GM18858 (cell line): ENCODE data around the gene CNTNAP2.

Experiments
- ATAC-seq: cut with Tn5 transposase; IDR thresholded peaks from one replicate; pipeline ENCODE4 v1.9.1; 2021; ENCODE audit not compliant: unreplicated experiment

Gene CNTNAP2

DNA sequence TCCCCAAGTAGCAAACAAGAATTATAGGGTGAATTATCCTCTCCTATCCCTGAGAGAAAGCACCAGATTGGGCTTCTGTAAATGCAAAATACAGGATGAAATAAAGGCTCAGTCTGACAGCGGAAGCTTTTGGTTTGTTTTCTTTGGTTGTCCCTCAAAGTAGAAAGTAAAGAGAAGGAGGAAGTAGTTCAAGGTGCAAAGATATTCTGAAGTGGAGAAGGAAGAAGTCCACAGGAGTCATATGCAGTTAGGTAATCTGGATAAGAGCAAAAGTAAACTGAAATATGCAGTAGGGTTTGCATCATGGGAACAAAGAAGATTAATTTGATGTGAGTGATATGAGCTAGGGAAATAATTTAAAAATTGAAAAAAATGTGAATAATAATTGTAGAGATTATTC lies 1071.9 kb downstream of the CNTNAP2 start:
- no peak for ATAC-seq

GRCh38 chr7:147193476-147193875 lies 1076.9 kb downstream of the CNTNAP2 start:
- ATAC-seq: no peak

GRCh38 chr7:147196481-147196880 lies 1079.9 kb downstream of the CNTNAP2 start:
- no peak for ATAC-seq

GRCh38 chr7:147197006-147197405 lies 1080.4 kb downstream of the CNTNAP2 start:
- ATAC-seq: no peak

GRCh38 chr7:147199868-147200267 lies 1083.3 kb downstream of the CNTNAP2 start:
- ATAC-seq: no peak

GRCh38 chr7:147207988-147208387 lies 1091.4 kb downstream of the CNTNAP2 start:
- ATAC-seq: no peak

DNA sequence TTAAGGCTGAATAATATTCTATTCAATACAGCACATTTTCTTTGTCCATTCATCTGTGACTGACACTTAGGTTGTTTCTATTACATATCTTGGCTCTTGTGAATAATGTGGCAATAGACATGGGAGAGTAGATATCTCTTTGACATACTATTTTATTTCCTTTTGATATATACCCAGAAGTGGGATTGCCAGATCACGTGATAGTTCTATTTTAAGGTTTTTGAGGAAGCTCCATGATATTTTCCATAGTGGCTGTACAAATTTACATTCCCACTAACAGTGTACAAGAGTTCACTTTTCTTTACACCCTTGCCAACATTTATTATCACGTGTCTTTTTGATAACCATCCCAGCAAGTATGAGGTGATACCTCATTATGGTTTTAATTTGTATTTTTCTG lies 1114.7 kb downstream of the CNTNAP2 start:
- no peak for ATAC-seq

DNA sequence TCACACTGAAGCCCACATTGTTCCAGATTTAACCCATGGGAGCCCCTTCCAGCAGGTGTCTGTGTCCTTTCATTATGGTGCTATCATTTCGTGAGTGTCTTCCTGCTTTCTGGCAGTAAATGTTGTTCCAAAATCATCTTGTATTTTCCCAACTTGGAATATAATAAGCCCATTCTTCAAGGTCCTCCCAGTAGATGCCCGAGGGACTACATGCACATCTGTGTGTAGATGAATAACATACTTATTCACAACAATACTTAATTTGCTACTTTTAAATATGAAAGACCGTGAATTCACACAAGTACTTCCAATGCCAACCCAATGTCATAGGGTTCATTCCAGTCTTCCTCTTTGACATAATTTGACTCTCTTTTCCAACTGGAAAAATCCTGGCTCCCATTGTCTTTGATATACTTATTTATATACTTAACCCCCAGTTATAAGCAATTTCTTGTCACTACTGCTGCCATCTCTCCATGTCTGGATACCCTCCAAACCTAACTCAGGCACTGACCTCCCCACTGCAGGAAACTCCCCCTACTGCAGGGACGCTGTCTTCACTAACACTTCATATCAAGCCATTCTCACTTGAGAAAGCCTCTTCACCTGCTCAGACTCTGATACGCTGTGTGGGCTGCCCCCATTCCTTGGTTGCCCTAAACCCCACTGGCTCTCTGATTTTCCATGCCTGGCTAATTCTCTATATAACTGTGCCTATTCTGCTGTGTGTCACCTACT lies 1119.2 kb downstream of the CNTNAP2 start:
- ATAC-seq: no peak

GRCh38 chr7:147240468-147240867 lies 1123.9 kb downstream of the CNTNAP2 start:
- ATAC-seq: no peak

DNA sequence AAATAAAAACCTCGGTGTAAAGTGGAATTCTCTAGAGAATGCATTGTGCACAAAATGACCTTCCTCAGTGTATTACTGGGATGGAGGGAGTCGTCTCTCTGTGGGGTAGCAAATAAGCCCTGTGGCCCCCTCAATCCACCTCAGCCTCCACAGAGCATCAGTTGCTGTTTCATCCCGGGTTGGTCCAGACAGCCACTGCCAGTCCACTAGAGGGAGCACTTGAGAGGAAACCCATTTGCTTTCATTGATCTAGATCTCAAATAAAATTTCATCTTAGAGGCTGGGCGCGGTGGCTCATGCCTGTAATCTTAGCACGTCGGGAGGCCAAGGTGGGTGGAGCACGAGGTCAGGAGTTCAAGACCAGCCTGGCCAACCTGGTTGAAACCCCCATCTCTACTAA lies 1128.7 kb downstream of the CNTNAP2 start:
- peak; percentile 74 for ATAC-seq

DNA sequence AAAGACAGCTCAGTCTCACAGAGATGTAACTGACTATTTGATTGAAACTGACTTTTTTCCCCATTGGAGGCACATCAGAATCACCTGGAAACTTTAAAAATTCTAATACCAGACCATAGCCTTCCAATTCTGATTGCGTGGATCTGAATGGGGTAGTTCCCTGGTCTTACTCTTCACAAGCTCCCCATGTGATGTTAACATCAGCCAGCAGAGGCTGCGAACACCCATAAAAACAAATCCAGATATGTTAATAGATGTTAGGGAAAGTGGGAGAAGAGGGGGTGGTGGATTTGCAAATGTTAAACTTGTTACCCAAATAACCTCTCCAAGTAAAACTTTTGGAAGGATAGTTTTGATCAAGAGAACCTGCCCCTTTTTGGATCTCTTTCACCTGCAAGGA lies 1133.4 kb downstream of the CNTNAP2 start:
- ATAC-seq: no peak

DNA sequence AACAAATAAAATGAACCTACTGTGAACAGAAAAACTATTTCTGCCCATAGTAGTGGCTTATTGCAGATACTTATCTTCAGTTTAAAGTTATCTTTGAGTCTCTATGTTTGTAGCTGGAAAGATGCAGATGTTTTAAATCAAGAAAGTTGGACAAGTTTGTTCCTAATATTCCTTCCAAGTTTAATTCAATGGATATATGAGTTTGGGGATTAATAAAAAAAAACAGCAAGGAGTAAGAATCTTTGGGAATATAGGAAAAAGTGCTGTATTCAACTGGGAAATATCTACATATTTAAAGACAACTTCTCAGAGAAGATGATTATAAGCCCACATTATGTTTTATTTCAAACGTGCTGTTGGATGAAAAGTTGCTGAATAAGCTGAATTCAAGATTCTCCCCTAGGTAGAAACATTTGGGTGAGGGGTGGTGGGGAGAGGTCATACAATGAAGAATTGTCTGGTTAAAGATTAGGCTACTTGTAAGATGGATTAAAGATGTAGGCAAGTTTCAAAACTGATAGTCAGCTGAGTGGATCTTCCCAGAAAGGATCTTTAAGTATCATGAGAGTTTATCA lies 1135.2 kb downstream of the CNTNAP2 start:
- ATAC-seq: no peak

DNA sequence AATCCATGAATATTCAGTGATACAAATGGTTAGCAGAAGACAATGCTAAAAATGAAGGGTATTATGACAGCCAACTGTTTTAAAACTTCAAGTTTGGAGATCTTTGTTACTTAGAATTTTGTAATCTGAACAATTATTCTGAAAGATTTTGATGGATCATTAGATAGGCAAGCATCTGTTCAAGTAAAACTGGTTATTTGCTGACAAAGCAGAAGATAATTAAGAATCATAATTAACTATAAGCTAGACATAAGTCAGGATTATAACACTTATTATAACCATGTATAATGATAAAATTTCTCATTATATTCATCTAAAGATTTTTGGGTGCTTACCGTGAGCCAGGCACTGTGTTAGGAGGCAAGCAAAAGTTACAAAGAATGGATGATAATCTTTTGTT lies 1145.1 kb downstream of the CNTNAP2 start:
- no peak for ATAC-seq

- ATAC-seq: no peak
Measured at GRCh38 chr7:147265528-147265927, 1148.9 kb downstream of the CNTNAP2 start.

- no peak for ATAC-seq
Measured at GRCh38 chr7:147276106-147276505, 1159.5 kb downstream of the CNTNAP2 start.

- no peak for ATAC-seq
Measured at GRCh38 chr7:147276783-147277370, 1160.3 kb downstream of the CNTNAP2 start.

- ATAC-seq: no peak
Measured at GRCh38 chr7:147279514-147279913, 1162.9 kb downstream of the CNTNAP2 start.

GRCh38 chr7:147279964-147280374 lies 1163.4 kb downstream of the CNTNAP2 start:
- no peak for ATAC-seq

- ATAC-seq: no peak
Measured at GRCh38 chr7:147282204-147282603, 1165.6 kb downstream of the CNTNAP2 start.

GRCh38 chr7:147296201-147296600 lies 1179.6 kb downstream of the CNTNAP2 start:
- ATAC-seq: no peak

GRCh38 chr7:147296986-147297385 lies 1180.4 kb downstream of the CNTNAP2 start:
- no peak for ATAC-seq

DNA sequence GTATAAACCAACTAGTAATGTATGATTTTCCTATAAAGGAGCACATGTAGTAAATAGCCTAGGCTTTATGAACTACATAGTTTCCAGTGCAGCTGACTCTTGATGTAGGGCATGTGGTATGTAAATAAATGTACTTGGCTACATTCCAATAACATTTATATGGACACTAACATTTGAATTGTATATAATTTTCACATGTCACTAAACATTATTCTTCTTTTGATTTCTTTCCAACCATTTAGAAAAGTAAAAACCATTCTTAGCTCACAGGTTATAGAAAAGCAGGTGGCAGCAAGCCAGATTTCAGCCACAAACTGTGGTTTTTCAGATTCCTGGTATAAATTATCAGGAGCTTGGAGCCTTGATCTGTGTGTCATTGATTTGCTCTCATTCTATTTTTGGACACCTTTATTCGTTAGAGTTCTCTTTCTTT lies 1182.0 kb downstream of the CNTNAP2 start:
- ATAC-seq: no peak
